DND-41 (cell line): Measurements from ENCODE around the gene INTS6.

Experiments used
- EZH2 ChIP-seq: IDR thresholded peaks from 3 replicates; pipeline ENCODE4 v1.6.1; 2012; ENCODE audit warnings: borderline replicate concordance, low read depth, mild to moderate bottlenecking, moderate library complexity, low read length, inconsistent platforms; ENCODE audit not compliant: severe bottlenecking
- TF ChIP-seq, protein P1 (sequence below): IDR thresholded peaks from 2 replicates; pipeline ENCODE4 v1.5.1; 2012; ENCODE audit warnings: borderline replicate concordance, low read length, moderate library complexity, mild to moderate bottlenecking; ENCODE audit not compliant: poor library complexity, severe bottlenecking; ENCODE audit errors: extremely low read depth

DNA sequence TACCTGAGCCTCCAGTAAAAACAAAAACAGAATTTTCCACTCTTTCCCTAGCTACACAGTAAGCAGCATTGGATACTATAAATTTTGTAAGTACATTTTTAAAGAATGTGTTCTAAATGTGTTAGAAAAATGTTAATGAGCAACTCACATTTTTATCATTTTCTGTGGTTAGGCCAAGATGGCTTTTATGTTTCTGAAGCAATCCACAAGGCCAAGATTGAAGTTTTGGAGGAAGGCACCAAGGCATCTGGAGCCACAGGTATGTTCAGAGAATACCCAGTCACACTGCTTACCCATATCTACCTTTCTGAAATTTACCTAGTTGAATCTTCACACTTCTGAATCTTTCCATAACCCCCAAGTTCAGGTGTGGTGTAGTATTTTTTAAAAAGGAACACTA lies 91.7 kb downstream of the INTS6 start:
- TF ChIP-seq, protein P1, sequence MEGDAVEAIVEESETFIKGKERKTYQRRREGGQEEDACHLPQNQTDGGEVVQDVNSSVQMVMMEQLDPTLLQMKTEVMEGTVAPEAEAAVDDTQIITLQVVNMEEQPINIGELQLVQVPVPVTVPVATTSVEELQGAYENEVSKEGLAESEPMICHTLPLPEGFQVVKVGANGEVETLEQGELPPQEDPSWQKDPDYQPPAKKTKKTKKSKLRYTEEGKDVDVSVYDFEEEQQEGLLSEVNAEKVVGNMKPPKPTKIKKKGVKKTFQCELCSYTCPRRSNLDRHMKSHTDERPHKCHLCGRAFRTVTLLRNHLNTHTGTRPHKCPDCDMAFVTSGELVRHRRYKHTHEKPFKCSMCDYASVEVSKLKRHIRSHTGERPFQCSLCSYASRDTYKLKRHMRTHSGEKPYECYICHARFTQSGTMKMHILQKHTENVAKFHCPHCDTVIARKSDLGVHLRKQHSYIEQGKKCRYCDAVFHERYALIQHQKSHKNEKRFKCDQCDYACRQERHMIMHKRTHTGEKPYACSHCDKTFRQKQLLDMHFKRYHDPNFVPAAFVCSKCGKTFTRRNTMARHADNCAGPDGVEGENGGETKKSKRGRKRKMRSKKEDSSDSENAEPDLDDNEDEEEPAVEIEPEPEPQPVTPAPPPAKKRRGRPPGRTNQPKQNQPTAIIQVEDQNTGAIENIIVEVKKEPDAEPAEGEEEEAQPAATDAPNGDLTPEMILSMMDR, result no peak
- TF ChIP-seq EZH2, result no peak
